Breast epithelium (tissue), 3 donors: ENCODE data around the gene SCUBE3.

Experiments
- POLR2A ChIP-seq: fragments of 450-650 bp; IDR thresholded peaks from one replicate; pipeline ENCODE4 v1.6.1; 2016; ENCODE audit warnings: antibody characterized with exemption, mild to moderate bottlenecking, moderate library complexity
- TF ChIP-seq, protein P1 (sequence below), 3 donors: fragments of 450-650 bp; IDR thresholded peaks; one replicate each; pipeline ENCODE4 v1.5.1; 2016 to 2017; ENCODE audit warnings: antibody characterized with exemption in 3 of 3, mild to moderate bottlenecking in 3 of 3, moderate library complexity in 3 of 3

DNA sequence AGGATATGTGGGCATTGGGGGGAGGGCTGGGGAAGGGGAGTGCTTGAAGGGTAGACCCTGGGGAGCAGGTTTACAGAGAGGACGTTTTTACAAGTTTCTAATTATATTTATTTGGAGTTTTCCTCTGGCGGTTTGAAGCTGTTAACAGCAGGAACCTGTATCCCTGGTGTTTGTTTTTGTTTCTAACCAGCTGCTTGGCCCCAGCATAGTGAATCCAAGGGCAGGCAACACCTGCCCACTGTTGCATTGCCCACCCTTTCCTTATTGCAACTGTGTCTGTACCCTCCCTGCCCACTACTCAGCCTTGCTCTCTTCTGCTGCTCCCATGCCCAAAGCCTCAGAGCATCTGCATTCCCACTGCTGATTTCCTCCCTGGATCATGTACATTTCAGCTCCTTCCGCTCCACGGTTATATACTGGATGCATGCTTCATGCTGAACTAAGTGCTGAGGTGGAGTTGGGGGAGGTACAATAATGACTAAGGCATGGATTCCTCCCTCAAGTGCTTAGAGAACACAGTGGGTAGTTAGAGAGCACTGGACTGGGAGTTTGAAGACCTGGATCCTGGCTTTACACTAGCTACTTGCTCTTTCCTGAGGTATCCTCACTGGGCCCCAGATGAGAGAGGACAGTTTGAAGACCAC lies 6.0 kb downstream of the SCUBE3 start:
- TF ChIP-seq, protein P1, sequence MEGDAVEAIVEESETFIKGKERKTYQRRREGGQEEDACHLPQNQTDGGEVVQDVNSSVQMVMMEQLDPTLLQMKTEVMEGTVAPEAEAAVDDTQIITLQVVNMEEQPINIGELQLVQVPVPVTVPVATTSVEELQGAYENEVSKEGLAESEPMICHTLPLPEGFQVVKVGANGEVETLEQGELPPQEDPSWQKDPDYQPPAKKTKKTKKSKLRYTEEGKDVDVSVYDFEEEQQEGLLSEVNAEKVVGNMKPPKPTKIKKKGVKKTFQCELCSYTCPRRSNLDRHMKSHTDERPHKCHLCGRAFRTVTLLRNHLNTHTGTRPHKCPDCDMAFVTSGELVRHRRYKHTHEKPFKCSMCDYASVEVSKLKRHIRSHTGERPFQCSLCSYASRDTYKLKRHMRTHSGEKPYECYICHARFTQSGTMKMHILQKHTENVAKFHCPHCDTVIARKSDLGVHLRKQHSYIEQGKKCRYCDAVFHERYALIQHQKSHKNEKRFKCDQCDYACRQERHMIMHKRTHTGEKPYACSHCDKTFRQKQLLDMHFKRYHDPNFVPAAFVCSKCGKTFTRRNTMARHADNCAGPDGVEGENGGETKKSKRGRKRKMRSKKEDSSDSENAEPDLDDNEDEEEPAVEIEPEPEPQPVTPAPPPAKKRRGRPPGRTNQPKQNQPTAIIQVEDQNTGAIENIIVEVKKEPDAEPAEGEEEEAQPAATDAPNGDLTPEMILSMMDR (IDR thresholded peaks at IDR 0.05) = no peak
- TF ChIP-seq POLR2A = no peak
